ENCODE results near the gene ANKRD40CL. TPM values are rescaled to one million over a fixed set of nuclear protein-coding genes. Genes with fewer than 3 reads are reported as not detected.

The ANKRD40CL gene
- total RNA-seq, 4 donors from 2014 or later: not detected

GRCh38 chr17:50790618-50791017 lies 23.3 kb upstream of the ANKRD40CL start:
- Histone ChIP-seq H3K27me3 (no peaks in the 10 kb centered on the region), H3K27ac (no peak overlapping the region), H3K4me3 (no peak overlapping the region), H3K36me3 (no peaks in the 10 kb centered on the region), H3K9me3 (no peaks in the 10 kb centered on the region), H3K4me1 (peaks cover 0 to 10% (median 6%) of the 10 kb centered on the region in 4 donors)
- DNase-seq (ENCODE audit: low spot score in 2 of 2): no peak
- TF ChIP-seq POLR2A (IDR thresholded peaks at IDR 0.05) (no peak), EP300 (IDR thresholded peaks at IDR 0.05) (no peak), CTCF (IDR thresholded peaks at IDR 0.05) (no peak)
- 76 to 77% methylated on average over 6 of the region's 6 CpGs for WGBS, 2 donors

- Histone ChIP-seq H3K4me3 (no peak overlapping the region), H3K36me3 (no peaks in the 10 kb centered on the region), H3K4me1 (peaks cover 0 to 14% (median 6%) of the 10 kb centered on the region in 4 donors), H3K9me3 (no peaks in the 10 kb centered on the region), H3K27ac (no peak overlapping the region), H3K27me3 (no peaks in the 10 kb centered on the region)
- DNase-seq (ENCODE audit: low spot score in 2 of 2): no peak
- no peak for TF ChIP-seq POLR2A (IDR thresholded peaks at IDR 0.05)
- no peak for TF ChIP-seq CTCF (IDR thresholded peaks at IDR 0.05)
- WGBS, 2 donors: 66 to 84% methylated on average over 5 to 7 of the region's 7 CpGs
Observed at GRCh38 chr17:50787106-50787505, 19.8 kb upstream of the ANKRD40CL start.

- DNase-seq (ENCODE audit: low spot score in 2 of 2): no peak
- TF ChIP-seq EP300 (IDR thresholded peaks at IDR 0.05) (no peak), POLR2A (IDR thresholded peaks at IDR 0.05) (no peak), CTCF (IDR thresholded peaks at IDR 0.05) (no peak)
- peaks cover 0 to 5% of the 10 kb centered on the region in 2 donors for H3K27me3 ChIP-seq
- H3K36me3 ChIP-seq: no peaks in the 10 kb centered on the region
- H3K27ac ChIP-seq: peak overlapping the region in 2 of 4 donors; percentile 17 to 38
- no peaks in the 10 kb centered on the region for H3K9me3 ChIP-seq
- no peak overlapping the region for H3K4me3 ChIP-seq
- 53 to 56% methylated on average over 9 of the region's 9 CpGs for WGBS, 2 donors
- H3K4me1 ChIP-seq: peaks cover 0 to 14% (median 6%) of the 10 kb centered on the region in 4 donors
Observed at GRCh38 chr17:50785946-50786570, 18.7 kb upstream of the ANKRD40CL start.

GRCh38 chr17:50785126-50785525 lies 17.8 kb upstream of the ANKRD40CL start:
- DNase-seq (ENCODE audit: low spot score in 2 of 2): no peak
- Histone ChIP-seq H3K27me3 (peaks cover 0 to 5% of the 10 kb centered on the region in 2 donors), H3K36me3 (no peaks in the 10 kb centered on the region), H3K4me3 (no peak overlapping the region), H3K4me1 (peaks cover 0 to 14% (median 6%) of the 10 kb centered on the region in 4 donors), H3K9me3 (no peaks in the 10 kb centered on the region), H3K27ac (peak overlapping the region in 1 of 4 donors; percentile 38)
- WGBS, 2 donors: 75 to 81% methylated on average over 4 of the region's 4 CpGs
- TF ChIP-seq CTCF (IDR thresholded peaks at IDR 0.05) (no peak), EP300 (IDR thresholded peaks at IDR 0.05) (no peak), POLR2A (IDR thresholded peaks at IDR 0.05) (no peak)

GRCh38 chr17:50783905-50784304 lies 16.6 kb upstream of the ANKRD40CL start:
- Histone ChIP-seq H3K36me3 (no peaks in the 10 kb centered on the region), H3K9me3 (no peaks in the 10 kb centered on the region), H3K4me3 (no peak overlapping the region), H3K27me3 (peaks cover 0 to 5% of the 10 kb centered on the region in 2 donors), H3K4me1 (peaks cover 0 to 14% (median 6%) of the 10 kb centered on the region in 4 donors), H3K27ac (no peak overlapping the region)
- WGBS, 2 donors: 92 to 93% methylated on average over 2 of the region's 2 CpGs
- DNase-seq (ENCODE audit: low spot score in 2 of 2): no peak
- no peak for TF ChIP-seq CTCF (IDR thresholded peaks at IDR 0.05)
- no peak for TF ChIP-seq POLR2A (IDR thresholded peaks at IDR 0.05)
- no peak for TF ChIP-seq EP300 (IDR thresholded peaks at IDR 0.05)

Data from tibial nerve (tissue), 4 donors.